Type B pancreatic cell (in vitro differentiated cells): ENCODE measurements around the gene FHOD3. TPM values are rescaled to one million over a fixed set of nuclear protein-coding genes. Genes with fewer than 3 reads are reported as not detected.

Source experiments
- DNase-seq: peaks from one replicate; pipeline ENCODE4 v3.0.0; 2021; ENCODE audit warnings: mixed read lengths; ENCODE audit not compliant: unreplicated experiment; ENCODE audit errors: extremely low spot score
- H3K27ac Mint-ChIP-seq: 2 replicates; pipeline ENCODE4 v1.8.0; 2021; ENCODE audit warnings: mild to moderate bottlenecking, mixed read lengths
- H3K27me3 Mint-ChIP-seq: 2 replicates; pipeline ENCODE4 v1.8.0; 2021; ENCODE audit warnings: mixed read lengths
- H3K36me3 Mint-ChIP-seq: 2 replicates; pipeline ENCODE4 v1.8.0; 2021; ENCODE audit warnings: mixed read lengths
- H3K4me1 Mint-ChIP-seq: one replicate; pipeline ENCODE4 v1.8.0; 2021; ENCODE audit warnings: mixed read lengths; ENCODE audit not compliant: unreplicated experiment
- H3K4me3 Mint-ChIP-seq: 2 replicates; pipeline ENCODE4 v1.8.0; 2021; ENCODE audit warnings: mild to moderate bottlenecking, mixed read lengths
- H3K9me3 Mint-ChIP-seq: 2 replicates; pipeline ENCODE4 v1.8.0; 2021; ENCODE audit warnings: mixed read lengths
- total RNA-seq: library from RNA; stranded (reverse); gene quantifications from 2 replicates; pipeline ENCODE4 v1.2.1, GENCODE V29; 2021; ENCODE audit warnings: low replicate concordance
- TF ChIP-seq, protein P1 (sequence below): fragments of 200-600 bp; sonication (generic); conservative IDR thresholded peaks from 2 replicates; pipeline ENCODE4 v1.5.0; 2021; ENCODE audit warnings: antibody characterized with exemption, mild to moderate bottlenecking

The FHOD3 gene
- total RNA-seq, 1 donor from 2014 or later = 5.3 TPM

- Mint-ChIP-seq H3K27me3 (no peaks in the 10 kb centered on the region), H3K27ac (no peak overlapping the region), H3K4me3 (no peak overlapping the region), H3K36me3 (peaks cover 43% of the 10 kb centered on the region), H3K4me1 (peaks cover 9% of the 10 kb centered on the region), H3K9me3 (no peaks in the 10 kb centered on the region)
- TF ChIP-seq, protein P1, sequence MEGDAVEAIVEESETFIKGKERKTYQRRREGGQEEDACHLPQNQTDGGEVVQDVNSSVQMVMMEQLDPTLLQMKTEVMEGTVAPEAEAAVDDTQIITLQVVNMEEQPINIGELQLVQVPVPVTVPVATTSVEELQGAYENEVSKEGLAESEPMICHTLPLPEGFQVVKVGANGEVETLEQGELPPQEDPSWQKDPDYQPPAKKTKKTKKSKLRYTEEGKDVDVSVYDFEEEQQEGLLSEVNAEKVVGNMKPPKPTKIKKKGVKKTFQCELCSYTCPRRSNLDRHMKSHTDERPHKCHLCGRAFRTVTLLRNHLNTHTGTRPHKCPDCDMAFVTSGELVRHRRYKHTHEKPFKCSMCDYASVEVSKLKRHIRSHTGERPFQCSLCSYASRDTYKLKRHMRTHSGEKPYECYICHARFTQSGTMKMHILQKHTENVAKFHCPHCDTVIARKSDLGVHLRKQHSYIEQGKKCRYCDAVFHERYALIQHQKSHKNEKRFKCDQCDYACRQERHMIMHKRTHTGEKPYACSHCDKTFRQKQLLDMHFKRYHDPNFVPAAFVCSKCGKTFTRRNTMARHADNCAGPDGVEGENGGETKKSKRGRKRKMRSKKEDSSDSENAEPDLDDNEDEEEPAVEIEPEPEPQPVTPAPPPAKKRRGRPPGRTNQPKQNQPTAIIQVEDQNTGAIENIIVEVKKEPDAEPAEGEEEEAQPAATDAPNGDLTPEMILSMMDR = no peak
- DNase-seq = no peak
These were observed 522.1 kb downstream of the FHOD3 start for GRCh38 chr18:36819621-36820020.

DNA sequence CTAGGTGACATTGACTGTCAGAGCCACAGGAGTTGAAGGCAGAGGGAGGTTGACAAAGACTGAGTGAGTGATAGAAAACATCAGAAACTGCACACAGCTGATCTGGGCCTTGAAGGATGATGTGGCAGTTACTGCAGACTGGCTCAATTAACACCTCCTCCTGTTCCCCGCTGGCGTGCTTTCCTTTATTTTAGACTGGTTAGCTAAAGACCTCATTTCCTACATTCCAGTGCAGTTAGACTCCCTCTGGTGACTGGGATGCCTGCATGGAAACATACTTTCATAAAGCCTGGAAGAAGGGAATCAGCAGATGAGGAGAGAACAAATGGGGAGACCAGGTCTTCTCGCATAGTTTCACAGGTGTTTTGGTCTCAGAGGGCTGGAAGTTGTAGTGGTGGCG, 524.2 kb downstream of the FHOD3 start:
- H3K4me1 Mint-ChIP-seq = peaks cover 5% of the 10 kb centered on the region
- DNase-seq = no peak
- TF ChIP-seq, protein P1 = no peak
- no peaks in the 10 kb centered on the region for H3K9me3 Mint-ChIP-seq
- no peak overlapping the region for H3K27ac Mint-ChIP-seq
- no peak overlapping the region for H3K4me3 Mint-ChIP-seq
- H3K27me3 Mint-ChIP-seq = no peaks in the 10 kb centered on the region
- peaks cover 45% of the 10 kb centered on the region for H3K36me3 Mint-ChIP-seq

GRCh38 chr18:36825526-36825925, 528.0 kb downstream of the FHOD3 start:
- peaks cover 20% of the 10 kb centered on the region for H3K4me1 Mint-ChIP-seq
- peaks cover 31% of the 10 kb centered on the region for H3K36me3 Mint-ChIP-seq
- no peaks in the 10 kb centered on the region for H3K9me3 Mint-ChIP-seq
- TF ChIP-seq, protein P1 = no peak
- DNase-seq = no peak
- no peaks in the 10 kb centered on the region for H3K27me3 Mint-ChIP-seq
- no peak overlapping the region for H3K4me3 Mint-ChIP-seq
- no peak overlapping the region for H3K27ac Mint-ChIP-seq

GRCh38 chr18:36826556-36826955, 529.0 kb downstream of the FHOD3 start:
- Mint-ChIP-seq H3K27ac (no peak overlapping the region), H3K4me3 (peak overlapping the region; percentile 11), H3K27me3 (no peaks in the 10 kb centered on the region), H3K36me3 (peaks cover 29% of the 10 kb centered on the region), H3K4me1 (peaks cover 20% of the 10 kb centered on the region), H3K9me3 (no peaks in the 10 kb centered on the region)
- DNase-seq = no peak
- TF ChIP-seq, protein P1 = no peak

DNA sequence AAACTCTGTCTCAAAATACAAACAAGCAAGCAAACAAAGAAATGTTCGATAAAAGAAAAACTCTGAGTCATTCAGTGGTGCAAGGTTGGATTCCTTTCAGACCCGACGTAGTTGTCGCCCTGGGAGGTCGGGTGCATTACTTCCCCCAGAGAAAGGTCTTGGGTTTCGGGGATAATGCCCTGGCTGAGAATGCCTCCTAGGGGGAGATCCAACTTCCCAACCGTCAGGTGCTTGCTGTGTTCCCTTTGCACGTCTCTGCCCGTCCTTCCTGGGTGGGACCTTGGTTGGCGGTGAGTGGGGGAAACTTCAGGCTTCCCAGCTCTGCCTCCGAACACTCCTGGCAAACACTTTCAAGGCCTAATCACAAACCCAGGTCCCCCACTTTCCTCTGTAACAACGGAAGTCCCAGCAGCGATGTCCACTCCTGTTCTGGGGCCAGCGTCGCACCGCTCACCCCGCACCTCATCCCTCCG, 530.7 kb downstream of the FHOD3 start:
- DNase-seq = no peak
- no peaks in the 10 kb centered on the region for H3K27me3 Mint-ChIP-seq
- peak overlapping the region; percentile 98 for H3K4me3 Mint-ChIP-seq
- peaks cover 22% of the 10 kb centered on the region for H3K4me1 Mint-ChIP-seq
- TF ChIP-seq, protein P1 = no peak
- peak overlapping the region; percentile 98 for H3K27ac Mint-ChIP-seq
- no peaks in the 10 kb centered on the region for H3K9me3 Mint-ChIP-seq
- H3K36me3 Mint-ChIP-seq = peaks cover 27% of the 10 kb centered on the region
